ENCODE data around the gene NYAP2.

The NYAP2 gene

DNA sequence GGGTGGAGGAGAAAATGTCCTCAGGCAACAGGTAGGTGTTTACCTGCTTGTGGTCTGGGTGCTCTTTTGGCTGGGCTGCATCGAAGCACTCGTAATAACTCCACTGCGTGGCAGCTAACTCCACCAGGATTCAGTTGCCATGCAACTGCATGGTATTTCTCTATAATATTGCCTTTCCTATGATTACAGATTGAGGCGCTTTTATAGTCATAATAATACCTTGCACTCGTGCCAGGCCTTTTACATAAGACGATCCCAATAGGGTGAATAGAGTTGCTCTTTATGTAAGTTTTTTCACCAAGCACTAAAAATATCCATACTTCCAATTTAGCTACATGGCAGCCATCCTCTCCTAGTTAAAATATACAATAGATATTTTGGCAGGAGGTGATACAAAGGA, 19.7 kb upstream of the NYAP2 start:
- DNase-seq (ENCODE audit: extremely low read depth, low read depth): no peak
- TF ChIP-seq, protein P1, sequence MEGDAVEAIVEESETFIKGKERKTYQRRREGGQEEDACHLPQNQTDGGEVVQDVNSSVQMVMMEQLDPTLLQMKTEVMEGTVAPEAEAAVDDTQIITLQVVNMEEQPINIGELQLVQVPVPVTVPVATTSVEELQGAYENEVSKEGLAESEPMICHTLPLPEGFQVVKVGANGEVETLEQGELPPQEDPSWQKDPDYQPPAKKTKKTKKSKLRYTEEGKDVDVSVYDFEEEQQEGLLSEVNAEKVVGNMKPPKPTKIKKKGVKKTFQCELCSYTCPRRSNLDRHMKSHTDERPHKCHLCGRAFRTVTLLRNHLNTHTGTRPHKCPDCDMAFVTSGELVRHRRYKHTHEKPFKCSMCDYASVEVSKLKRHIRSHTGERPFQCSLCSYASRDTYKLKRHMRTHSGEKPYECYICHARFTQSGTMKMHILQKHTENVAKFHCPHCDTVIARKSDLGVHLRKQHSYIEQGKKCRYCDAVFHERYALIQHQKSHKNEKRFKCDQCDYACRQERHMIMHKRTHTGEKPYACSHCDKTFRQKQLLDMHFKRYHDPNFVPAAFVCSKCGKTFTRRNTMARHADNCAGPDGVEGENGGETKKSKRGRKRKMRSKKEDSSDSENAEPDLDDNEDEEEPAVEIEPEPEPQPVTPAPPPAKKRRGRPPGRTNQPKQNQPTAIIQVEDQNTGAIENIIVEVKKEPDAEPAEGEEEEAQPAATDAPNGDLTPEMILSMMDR (IDR thresholded peaks at IDR 0.05; ENCODE audit: low read depth, low read length, missing control alignments): no peak
- no peak overlapping the region for H3K4me3 ChIP-seq (replicated peaks; ENCODE audit: low read depth, low read length)

DNA sequence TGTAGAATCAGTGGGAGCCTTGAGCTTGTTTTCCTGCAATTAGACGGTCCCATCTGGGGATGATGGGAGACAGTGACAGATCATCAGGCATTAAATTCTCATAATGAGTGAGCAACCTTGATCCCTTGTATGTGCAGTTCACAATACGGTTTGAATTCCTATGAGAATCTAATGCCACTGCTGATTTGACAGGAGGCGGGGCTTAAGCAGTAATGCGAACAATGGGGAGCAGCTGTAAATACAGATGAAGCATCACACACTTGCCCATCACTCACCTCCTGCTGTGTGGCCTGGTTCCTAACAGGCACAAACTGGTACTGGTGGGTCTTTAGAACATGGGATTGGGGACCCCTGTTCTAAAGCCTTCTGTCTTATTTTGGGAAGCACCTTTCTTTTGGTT, 17.9 kb upstream of the NYAP2 start:
- TF ChIP-seq, protein P1 (IDR thresholded peaks at IDR 0.05; ENCODE audit: low read depth, low read length, missing control alignments): no peak
- no peak overlapping the region for H3K4me3 ChIP-seq (replicated peaks; ENCODE audit: low read depth, low read length)
- no peak for DNase-seq (ENCODE audit: extremely low read depth, low read depth)

GRCh38 chr2:225398372-225398771, 1.1 kb upstream of the NYAP2 start:
- H3K4me3 ChIP-seq (replicated peaks; ENCODE audit: low read depth, low read length): no peak overlapping the region
- TF ChIP-seq, protein P1 (IDR thresholded peaks at IDR 0.05; ENCODE audit: low read depth, low read length, missing control alignments): no peak

GRCh38 chr2:225400060-225400511, 576 bp downstream of the NYAP2 start:
- DNase-seq (ENCODE audit: extremely low read depth, low read depth): peak; percentile 36
- H3K4me3 ChIP-seq (replicated peaks; ENCODE audit: low read depth, low read length): no peak overlapping the region
- TF ChIP-seq, protein P1 (IDR thresholded peaks at IDR 0.05; ENCODE audit: low read depth, low read length, missing control alignments): no peak

More at GRCh38 chr2:225398372-225398771, 1.1 kb upstream of the NYAP2 start:
- DNase-seq (ENCODE audit: extremely low read depth, low read depth): no peak

GRCh38 chr2:225400546-225401400, 1.3 kb downstream of the NYAP2 start:
- DNase-seq (ENCODE audit: extremely low read depth, low read depth): no peak
- TF ChIP-seq, protein P1 (IDR thresholded peaks at IDR 0.05; ENCODE audit: low read depth, low read length, missing control alignments): no peak
- H3K4me3 ChIP-seq (replicated peaks; ENCODE audit: low read depth, low read length): no peak overlapping the region

DNA sequence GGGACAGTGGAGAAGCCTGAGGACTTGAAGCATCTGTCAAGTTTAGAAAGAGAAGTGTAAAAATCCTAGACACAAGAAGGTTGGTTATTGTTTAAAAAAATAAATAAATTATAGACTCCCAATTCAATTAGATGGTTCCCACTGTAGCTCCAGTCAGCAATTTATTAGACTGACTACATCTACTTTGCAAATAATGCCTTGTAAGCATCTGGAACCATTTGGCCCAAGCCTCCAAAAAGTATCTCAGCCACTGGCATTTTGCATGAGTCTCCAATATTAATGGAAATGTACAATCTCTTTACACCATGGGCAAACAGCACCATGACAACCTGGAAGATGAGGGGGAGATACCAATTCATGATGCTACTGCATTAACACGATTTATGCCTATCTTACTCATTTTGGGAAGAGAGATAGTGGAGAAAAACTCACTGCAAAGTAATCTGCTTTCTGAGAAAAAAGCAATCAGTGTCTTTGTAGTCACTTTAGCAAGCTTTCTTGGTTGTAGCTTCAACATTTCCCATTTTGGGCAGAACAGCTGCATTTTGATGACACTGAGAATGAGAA, 2.8 kb downstream of the NYAP2 start:
- no peak overlapping the region for H3K4me3 ChIP-seq (replicated peaks; ENCODE audit: low read depth, low read length)
- TF ChIP-seq, protein P1 (IDR thresholded peaks at IDR 0.05; ENCODE audit: low read depth, low read length, missing control alignments): no peak

More for the DNA sequence above, 2.8 kb downstream of the NYAP2 start:
- DNase-seq (ENCODE audit: extremely low read depth, low read depth): no peak

Measured in HFF-Myc (cell line).